Femur (tissue), 1 donor: ENCODE measurements around the gene VPS4B.
A peak's percentile ranks its signal among the peaks of the same experiment; 100 is the strongest.

Experiments
- DNase-seq: peaks from one replicate; pipeline ENCODE4 v3.0.0-alpha.2; 2017

VPS4B gene

DNA sequence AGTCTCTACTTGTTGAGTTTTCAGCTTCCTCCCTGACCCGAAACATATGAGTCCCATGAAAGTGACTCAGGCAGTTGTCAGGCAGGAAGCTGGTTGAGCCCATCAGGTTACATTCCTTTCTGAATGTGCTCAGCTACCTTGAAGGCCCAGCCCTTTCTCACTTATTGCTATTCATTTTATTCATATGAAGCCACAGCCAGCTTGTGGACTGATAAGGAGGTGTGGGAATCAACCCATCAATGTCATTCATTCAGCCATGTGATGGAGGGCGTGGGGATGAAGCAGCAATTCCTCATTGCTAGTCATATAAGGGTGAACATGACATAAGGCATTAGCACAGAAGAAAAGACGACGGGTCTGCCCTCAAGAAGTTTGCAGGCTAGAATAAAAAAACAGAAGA, 5.3 kb upstream of the VPS4B start:
- no peak for DNase-seq

DNA sequence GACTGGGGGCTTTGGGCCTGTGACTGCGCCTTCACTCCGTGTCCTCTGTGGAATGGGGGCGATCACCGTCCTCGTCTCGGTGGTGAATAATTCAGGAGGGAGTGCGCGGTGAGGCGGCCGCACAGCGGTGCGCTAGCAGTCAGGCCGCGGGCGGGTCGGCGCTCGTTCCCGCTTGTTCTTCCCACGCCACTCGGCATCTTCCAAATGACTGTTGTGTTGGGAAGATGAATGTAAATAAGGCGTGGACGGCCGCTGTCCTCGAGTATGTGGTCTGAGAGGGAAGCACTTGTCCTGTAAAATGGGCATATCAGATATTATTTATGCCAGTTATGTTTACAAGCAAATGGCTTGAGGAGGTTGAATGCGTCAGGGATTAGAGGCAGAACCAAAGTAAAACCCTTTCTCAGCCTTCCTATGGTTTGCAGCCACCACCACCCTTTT, 608 bp upstream of the VPS4B start:
- DNase-seq: no peak

DNA sequence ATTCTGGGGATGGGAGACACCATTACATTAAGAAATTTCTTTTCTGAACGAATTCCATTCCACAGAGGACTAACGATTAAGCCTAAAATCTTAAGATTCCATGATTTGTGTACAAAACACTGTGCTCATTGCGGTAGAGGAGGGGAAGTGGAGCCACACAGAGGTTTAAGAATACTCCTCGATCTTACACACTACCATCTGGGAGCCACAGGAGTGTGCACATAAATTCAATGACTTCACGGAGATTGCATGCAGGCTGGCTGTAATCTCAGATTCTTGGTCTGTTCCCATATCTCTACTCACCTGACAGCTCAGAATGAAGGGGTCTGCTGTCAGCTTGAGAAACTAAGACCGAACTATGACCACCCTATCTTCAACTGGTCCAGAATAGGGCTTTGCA, 762 bp downstream of the VPS4B start:
- no peak for DNase-seq

DNA sequence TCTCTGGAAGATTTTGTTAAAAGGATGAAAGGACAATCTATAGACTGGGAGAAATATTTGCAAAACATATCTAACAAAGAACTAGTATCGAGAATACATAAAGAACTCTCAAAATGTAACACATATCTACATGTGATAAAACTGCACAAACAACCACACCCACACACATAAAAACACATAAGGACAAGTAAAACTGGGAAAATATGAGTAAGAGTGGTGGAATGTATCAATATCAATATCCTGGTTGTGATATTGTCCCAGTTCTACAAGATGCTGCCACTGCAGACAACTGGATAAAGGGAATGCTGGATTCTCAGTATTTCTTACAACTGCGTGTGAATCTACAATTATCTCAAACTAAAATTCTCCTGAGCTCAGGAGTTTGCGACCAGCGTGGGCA, 9.3 kb downstream of the VPS4B start:
- no peak for DNase-seq

DNA sequence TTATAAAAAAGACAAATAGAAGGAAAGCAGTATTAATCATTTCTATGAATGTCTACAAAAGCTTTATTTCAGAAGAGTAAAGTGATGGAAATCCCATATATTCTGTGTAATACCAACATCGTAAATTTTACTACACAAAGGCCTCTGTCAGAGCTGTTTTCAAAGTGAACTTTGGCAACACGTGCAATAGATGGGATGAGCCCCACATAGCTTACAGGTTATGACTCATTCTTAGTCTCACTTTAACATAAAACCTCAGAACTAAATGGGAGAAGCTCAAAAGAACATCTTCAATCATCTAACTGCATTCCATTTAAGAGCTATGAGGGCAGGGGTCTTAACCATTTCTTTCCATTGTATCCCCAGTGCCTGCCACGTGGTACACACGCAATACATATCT, 11.5 kb downstream of the VPS4B start:
- DNase-seq: no peak

DNA sequence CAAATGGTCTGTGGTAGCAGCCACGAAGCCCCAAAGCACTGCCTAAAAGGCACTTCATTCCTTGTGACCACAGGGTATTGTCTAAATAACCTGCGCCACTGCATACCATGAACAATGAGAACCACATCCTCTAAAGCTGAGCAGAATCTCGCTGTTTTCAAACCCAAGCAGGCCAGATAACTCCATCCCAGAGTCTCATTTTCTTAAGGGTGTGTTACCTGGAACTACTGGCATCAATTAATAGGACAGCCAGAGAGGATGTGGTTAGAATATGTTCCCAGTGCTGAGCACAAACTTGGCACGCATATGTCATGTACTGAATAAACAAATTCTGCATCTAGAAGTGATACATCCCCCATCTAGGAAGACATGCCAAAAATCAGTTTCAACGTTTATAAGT, 13.0 kb downstream of the VPS4B start:
- DNase-seq: no peak

DNA sequence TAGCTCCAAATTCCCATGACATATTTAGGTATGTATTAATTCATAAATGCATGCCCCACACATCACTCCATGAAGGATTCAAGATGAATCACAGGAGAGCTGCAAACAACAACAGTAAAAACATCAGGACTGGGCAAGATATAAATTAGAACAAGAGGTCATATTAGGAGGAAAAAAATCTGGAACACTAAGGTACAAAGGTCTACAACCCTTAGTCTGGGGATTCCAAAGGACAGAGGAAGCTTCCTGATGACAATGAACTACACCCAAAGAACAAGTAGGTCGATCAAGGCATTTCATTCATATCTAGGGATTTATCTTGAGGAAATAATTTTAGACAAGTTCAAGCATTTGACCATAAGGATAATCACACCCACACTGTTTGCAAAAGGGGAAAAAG, 14.5 kb downstream of the VPS4B start:
- DNase-seq: no peak

DNA sequence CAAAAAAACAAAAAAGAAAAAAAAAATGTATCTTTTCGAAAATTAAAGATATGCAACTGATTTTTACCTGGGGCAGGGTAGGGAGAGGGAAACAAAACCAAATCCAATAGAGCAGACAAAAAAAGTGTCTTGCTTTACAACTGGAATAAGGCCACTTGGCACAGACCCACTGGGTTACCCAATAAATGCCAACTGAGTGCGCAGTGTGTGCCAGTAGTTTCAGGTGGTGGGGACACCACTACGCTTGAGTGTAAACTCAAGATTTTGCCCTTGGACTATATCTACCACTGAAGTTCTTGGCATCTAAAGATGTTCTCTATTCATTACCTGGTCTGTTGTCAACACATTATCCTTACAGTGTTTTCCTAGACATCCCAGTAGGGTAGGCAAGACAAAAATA, 16.3 kb downstream of the VPS4B start:
- DNase-seq: no peak

DNA sequence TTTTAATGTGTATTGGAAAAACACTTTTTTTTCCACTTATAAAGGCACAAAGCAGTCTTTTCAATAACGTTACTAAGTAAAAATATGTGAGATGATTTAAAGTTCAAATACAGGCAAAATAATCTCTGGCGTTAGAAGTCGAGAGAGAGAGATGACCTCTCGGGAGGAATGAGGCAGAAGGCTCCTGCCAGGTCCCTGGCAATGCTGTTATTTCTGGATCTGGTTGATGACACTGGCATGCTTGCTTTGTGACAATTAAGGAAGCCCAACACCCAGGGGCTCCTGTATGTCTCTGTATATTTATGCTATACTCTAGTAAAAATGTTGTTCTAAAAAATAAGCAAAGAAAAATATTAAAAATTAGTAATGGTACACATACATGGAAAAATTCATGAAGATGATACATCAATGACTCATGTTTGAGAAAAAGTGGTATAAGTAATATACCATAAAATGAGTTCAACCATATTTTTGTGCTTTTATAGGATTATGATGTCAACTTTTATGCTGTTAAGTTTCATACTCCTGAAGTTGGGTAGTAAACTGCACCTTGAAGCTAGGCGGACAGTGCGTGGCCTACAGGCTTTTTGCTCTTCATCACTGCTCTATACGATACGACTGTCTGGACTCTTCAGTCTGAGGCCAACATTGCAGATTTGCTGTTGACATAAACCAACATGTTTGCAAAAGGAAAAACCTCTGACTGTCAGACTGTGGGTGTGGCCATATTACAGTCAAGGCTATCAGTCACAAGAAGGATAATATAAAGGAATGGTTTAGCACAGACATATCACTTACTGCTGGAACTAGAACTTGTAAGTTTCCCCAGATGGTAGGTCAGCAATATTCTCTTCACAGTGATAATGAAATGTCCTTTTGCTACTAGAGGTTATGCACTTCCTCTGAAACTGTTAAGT, 19.8 kb downstream of the VPS4B start:
- DNase-seq: no peak

DNA sequence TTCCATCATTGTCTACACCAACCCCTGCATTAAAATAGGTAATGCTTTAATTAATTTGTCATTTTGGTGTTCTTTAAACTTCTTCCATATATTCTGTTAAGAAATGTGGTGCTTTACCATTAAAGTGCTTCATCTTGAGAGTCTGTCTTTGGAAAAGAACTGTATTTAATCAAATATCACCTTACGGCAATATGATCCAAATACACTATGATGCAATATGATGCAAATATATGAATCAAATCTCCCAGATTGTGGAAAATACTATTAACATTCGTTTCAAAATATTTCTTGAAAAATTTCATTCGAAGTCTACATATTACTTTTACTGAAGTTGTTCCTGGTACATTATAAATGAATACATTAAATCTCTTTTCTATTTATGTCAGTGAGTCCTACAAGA, 23.0 kb downstream of the VPS4B start:
- DNase-seq: no peak

DNA sequence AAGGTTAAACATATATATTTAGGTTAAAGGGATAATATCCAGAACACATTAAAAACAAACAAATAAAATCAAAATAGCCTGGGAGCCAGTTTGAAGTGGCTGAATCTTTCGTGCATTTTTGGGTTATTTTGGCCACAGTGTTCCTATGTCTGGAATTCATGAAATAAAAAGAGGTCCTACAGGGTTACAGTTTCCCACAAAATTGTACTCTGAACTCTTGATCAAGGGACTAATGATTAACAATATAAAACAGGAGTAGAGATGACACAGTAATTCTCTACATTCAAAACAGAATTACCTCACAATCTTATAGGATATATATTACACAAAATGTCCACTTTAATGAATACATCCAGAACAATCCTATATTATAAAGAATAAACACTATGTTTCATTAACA, 24.9 kb downstream of the VPS4B start:
- no peak for DNase-seq

DNA sequence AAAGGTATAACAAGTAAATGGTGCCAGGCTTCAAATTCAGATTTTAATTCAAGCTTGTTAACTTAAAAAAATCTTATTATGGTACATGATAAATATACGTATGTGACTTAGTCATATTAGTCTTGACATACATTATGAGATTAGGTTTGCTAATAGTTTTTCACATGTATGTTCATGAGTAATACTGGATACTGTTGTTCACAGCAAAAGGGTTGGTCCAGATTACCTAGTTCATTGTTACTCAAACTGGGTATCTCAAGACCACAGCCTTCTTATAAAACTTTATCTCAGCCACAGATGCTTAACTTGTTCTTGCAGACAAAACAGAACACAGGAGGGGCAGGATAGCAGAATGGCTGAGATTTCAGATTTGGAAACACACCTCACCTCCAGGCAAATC, 26.8 kb downstream of the VPS4B start:
- DNase-seq: no peak

DNA sequence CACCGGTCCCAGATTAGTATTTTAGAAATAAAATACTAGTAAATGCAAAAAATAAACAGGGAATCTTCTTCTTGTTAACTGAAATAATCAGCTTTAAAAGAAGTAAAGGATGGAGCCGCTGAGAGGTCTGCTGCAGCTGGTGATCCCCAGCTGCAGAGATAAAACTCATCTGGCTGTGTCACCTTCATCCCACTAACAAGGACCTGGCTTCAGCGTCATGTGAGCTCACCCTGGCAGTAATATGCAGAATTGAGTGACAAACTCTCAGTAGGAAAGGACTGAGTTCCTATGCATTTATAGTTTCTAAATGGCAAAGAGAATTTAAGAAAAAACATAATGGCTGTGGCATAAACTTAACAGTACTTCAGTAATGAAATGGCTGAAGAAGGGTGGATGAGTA, 27.3 kb downstream of the VPS4B start:
- no peak for DNase-seq

DNA sequence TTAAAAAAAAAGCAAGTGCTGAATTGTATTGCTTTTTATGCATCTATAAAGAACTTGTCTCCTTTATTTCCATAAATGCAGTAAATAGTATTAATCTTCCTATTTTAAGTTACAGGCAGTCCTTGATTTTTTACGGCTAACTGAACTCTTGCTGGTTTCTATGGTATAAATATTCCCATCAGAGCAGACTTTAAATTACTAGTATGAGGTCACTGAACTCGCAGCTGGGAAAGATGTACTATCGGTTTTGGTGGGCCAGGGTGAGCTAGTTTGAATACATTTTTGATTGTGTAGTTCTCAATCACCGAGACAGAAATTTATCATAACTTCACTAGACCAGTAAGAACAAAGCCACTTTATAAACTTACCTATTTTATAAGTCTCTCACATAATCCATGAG, 34.4 kb downstream of the VPS4B start:
- DNase-seq: no peak

DNA sequence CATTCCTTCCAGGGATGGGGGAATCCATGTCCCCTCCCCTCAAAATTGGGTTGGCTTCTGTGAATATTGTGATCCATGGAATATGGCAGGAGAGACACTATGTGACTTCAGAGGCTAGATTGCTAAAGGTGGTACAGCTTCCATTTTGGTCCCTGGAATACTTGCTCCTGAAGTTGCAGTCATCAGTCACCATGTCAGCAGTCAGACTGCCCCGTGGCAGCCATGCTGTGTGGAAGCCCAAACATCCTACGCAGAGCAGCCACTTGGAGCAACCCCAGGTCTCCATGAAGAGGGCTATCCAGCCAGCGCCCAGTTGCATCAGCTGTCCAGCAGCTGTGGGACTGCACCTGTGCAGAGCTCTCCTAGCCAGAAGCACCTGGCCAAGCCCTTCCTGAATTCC, 39.4 kb downstream of the VPS4B start:
- DNase-seq: no peak

DNA sequence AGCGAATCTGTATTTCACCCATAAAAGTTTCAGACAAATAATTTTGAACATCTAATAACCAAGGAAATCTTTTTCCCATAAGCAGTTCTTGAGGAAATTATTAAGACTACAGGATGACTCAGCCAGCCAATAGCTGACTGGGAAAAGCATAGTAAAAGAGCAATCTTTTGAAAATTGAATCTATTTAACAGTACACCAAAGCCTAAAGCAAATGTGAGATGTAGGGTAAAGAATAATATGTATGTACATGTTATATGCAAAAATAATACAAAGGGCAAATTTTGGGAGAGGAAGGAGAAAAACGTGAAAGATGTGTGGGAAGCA, 42.7 kb downstream of the VPS4B start:
- no peak for DNase-seq

DNA sequence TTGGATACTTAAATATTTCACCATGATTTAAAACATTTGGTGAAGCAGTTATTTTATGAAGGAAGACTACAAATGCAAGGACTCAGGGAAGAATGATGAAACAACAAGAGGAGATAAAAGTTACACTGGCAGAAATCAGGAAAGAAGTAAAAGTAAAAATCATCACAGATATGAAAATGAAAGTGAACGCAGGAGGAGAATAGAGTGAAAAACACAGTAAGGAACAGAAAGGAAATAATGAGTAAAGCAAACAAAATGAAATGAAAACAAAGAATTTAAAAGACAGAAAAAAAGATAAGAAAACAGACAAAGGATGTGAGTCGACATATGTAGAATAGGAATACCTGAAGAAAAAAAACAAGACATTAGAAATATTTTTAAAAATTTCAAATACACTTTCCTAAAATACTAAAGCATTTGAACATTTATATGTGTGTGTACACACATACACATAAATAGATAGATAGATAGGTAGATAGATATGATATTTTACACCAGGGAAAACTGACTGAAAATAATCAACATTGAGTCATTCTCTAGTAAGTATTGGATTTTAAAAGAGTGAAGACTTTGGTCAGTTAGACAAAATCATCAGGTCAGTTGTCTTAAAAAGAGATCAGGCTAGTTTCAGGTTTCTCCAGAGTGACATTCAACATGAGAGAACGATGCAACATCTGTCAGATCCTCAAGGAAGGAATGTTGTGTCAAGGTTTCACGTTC, 43.2 kb downstream of the VPS4B start:
- no peak for DNase-seq

DNA sequence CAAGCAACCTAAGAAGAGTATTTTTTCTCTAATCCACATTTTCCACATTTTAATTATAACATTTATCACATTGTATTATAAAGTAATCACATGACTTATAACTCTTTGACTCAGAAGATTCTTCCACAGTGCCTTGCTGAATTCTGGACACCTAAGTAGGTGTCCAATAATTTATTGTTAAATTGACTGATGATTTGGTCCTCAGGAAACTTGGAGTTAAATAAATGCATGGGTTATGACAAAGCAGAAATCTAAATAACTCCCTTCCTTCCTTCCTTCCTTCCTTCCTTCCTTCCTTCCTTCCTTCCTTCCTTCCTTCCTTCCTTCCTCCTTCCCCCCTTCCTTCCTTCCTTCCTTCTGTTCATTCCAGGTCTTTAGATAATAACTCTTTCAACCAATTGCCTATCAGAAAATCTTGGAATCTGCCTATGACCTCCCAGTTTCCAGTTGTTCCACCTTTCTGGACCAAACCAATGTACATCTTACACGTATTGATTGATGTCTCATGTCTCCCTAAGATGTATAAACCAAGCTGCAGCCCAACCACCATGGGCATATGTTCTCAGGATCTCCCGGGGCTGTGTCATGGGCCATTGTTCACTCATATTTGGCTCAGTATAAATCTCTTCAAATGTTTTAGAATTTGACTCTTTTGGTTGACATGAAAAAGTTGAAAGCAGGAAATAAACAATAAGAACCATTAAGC, 44.8 kb downstream of the VPS4B start:
- no peak for DNase-seq

DNA sequence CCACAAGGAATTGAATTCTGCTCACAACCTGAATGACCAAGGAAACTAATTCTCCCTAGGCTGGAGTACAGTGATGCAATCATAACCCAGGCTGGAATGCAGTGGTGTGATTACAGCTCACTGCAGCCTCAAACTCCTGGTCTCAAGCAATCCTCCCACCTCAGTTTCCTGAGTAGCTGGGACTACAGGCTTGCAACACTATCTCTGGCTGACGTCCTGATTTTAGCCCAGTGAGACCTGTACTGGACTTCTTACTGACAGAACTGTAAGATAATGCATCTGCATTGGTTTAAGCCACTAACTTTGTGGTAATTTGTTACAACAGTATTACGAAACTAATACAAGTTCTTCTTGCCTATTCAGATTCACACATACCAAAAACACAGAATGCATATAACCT, 45.7 kb downstream of the VPS4B start:
- DNase-seq: no peak

DNA sequence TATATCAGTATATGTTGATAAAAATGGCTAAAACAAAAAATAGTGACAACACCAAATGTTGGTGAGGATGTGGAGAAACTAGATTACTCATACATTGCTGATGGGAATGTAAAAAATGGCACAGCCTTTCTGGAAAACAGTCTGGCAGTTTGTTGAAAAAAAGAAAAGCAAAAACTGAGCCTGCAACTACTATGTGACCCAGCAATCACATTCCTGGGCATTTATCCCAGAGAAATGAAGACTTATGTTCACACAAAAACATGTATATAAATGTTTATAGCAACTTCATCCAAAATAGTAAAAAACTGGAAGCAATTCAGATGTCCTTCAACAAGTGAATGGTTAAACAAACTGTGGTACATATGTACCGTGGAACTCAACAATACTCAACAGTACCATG, 47.7 kb downstream of the VPS4B start:
- DNase-seq: no peak

DNA sequence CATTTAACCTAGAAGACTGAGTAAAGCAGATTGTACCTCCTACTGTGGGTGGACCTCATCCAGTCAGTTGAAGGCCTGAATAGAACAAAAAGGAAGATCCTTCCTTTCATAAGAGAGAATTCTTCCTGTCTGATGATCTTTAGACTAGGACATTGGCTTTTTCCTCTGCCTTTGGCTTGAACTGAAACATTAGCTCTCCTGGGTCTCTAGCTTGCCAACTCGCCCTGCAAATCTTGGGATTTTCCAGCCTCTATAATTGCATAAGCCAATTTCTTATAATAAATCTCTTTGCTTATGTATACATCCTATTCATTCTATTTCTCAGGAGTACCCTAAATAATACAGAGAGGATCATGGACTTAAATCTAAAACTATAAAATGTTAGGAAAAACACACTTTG, 49.1 kb downstream of the VPS4B start:
- peak; percentile 62 for DNase-seq

DNA sequence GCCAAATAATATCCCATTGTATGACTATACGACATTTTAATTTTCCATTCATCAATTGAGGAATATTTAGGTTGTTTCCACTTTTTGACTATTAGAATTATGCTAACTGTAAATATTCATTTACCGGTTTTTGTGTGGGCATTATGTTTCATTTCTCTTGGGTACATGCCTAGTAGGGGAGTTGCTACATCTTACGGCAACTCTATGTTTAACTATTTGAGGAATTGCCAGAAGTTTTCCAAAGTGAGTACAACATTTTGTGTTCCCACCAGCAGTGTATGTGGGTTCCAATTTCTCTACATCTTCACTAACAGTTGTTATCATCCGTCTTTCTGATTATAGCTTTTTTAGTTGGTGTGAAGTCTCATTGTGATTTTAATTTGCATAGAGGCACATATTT, 53.7 kb downstream of the VPS4B start:
- DNase-seq: no peak

DNA sequence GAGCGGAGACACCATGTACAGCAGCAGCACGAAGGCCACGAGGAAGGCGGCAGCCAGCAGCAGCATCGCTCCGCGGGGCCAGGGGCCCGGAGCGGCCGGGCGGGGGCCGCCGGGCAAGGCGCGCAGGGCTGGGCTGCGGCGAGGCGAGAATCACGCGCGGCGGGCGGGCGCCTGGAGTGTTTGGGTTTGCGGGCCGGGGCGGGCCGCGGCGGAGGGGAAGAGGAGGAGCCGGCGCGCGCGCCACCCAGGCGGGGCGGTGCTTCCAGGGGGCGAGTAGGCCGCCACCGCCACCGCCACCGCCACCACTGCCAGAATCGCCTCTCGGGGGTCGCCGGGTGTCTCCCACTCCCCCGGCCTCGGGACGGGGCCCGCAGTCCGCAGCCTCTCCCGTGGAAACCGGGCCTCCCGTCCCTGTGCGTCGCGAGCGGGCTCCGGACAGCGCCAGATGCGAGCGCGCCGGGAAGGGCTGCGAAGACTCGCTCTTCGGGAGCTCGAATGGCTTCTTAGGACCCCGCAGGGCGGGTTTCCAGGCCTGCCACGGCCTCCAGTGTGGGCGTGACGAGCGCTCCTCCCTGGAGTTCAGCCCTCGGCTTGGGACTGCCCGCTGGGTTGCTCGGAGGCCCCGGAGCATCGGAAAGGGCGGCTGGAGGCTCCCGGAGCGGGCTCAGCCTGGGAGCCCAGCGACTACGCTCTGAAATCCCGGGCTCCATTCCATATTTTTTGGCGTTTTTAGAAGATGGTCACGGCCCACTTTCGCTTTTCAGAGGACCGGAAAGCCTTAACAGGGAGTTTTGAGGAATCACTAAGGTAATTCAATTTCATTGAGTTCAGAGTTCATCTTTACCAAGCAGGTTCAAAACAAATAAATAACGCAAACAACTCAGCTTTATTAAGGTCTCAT, 55.0 kb downstream of the VPS4B start, which contains the start of gene KDSR:
KDSR (minus strand) TSS at position 154 of the 901 bp plus-strand sequence; CDS start at position 66, 88 bp downstream.
- peak; percentile 98 for DNase-seq
